PC-9 (cell line): ENCODE results near the gene ST7.
"Not testable (repeated sequence)": the region's sequence is repeated elsewhere in the genome, so short reads cannot be mapped to it uniquely, and the experiment has no call there.

ENCODE experiments used
- EZH2 ChIP-seq: fragments of 200-600 bp; sonication (generic); IDR thresholded peaks from 2 replicates; pipeline ENCODE4 v1.8.0; 2017; ENCODE audit warnings: antibody characterized with exemption, low read depth
- TF ChIP-seq, protein P1 (sequence below): fragments of 200-600 bp; sonication (generic); conservative IDR thresholded peaks from 2 replicates; pipeline ENCODE4 v1.6.1; 2017; ENCODE audit warnings: mixed run types, antibody characterized with exemption, mild to moderate bottlenecking, moderate library complexity

DNA sequence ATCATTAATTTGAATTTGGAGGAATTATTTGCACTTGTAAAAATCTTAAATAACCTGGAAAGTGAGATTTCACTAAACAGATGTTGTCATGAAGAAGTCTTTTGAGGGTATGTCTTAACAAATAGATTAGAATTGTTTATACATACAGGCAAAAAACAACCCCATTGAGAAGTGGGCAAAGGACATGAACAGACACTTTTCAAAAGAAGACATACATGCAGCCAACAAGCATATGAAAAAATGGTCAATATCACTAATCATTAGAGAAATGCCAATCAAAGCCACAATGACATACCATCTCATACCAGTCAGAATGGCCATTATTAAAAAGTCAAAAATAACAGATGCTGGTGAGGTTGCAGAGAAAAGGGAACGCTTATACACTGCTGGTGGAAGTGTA, 77.0 kb downstream of the ST7 start:
- TF ChIP-seq, protein P1, sequence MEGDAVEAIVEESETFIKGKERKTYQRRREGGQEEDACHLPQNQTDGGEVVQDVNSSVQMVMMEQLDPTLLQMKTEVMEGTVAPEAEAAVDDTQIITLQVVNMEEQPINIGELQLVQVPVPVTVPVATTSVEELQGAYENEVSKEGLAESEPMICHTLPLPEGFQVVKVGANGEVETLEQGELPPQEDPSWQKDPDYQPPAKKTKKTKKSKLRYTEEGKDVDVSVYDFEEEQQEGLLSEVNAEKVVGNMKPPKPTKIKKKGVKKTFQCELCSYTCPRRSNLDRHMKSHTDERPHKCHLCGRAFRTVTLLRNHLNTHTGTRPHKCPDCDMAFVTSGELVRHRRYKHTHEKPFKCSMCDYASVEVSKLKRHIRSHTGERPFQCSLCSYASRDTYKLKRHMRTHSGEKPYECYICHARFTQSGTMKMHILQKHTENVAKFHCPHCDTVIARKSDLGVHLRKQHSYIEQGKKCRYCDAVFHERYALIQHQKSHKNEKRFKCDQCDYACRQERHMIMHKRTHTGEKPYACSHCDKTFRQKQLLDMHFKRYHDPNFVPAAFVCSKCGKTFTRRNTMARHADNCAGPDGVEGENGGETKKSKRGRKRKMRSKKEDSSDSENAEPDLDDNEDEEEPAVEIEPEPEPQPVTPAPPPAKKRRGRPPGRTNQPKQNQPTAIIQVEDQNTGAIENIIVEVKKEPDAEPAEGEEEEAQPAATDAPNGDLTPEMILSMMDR: not testable (repeated sequence)
- TF ChIP-seq EZH2: not testable (repeated sequence)
